HepG2 (cell line): Measurements from ENCODE around the gene BCAS3. TPM values are rescaled to one million over a fixed set of nuclear protein-coding genes. Genes with fewer than 3 reads are reported as not detected.

ENCODE experiments used
- ARID2 ChIP-seq: sonication (generic); formaldehyde crosslinking; IDR thresholded peaks from 2 replicates; pipeline ENCODE4 v1.8.1; 2022; ENCODE audit warnings: mild to moderate bottlenecking, missing genetic modification reagents, borderline replicate concordance
- ATF2 ChIP-seq: sonication (generic); formaldehyde crosslinking; IDR thresholded peaks from 2 replicates; pipeline ENCODE4 v1.4.0; 2020; ENCODE audit warnings: missing genetic modification reagents
- HOXA9 ChIP-seq: sonication (generic); formaldehyde crosslinking; IDR thresholded peaks from 2 replicates; pipeline ENCODE4 v1.8.1; 2022; ENCODE audit warnings: missing genetic modification reagents, mild to moderate bottlenecking, moderate library complexity, borderline replicate concordance
- LRRFIP1 ChIP-seq: sonication (generic); formaldehyde crosslinking; conservative IDR thresholded peaks from 2 replicates; pipeline ENCODE4 v1.4.0; 2020; ENCODE audit warnings: missing genetic modification reagents
- MZF1 ChIP-seq: sonication (generic); formaldehyde crosslinking; IDR thresholded peaks from 2 replicates; pipeline ENCODE4 v1.8.1; 2023; ENCODE audit warnings: mild to moderate bottlenecking, missing genetic modification reagents, borderline replicate concordance
- TBL1XR1 ChIP-seq: fragments of 150-350 bp; IDR thresholded peaks from 2 replicates; pipeline ENCODE4 v1.6.1; 2014; ENCODE audit warnings: borderline replicate concordance, low read length; ENCODE audit not compliant: partially characterized antibody
- ZMYM2 ChIP-seq: sonication (generic); formaldehyde crosslinking; IDR thresholded peaks from 2 replicates; pipeline ENCODE4 v1.8.0; 2022; ENCODE audit warnings: mild to moderate bottlenecking, missing genetic modification reagents
- ZNF567 ChIP-seq: sonication (generic); formaldehyde crosslinking; IDR thresholded peaks from 2 replicates; pipeline ENCODE4 v1.8.1; 2023; ENCODE audit warnings: mild to moderate bottlenecking, missing genetic modification reagents, borderline replicate concordance
- ZNF609 ChIP-seq: sonication (generic); formaldehyde crosslinking; IDR thresholded peaks from 2 replicates; pipeline ENCODE4 v1.4.0; 2020; ENCODE audit warnings: mild to moderate bottlenecking, missing genetic modification reagents, borderline replicate concordance
- ZNF747 ChIP-seq: sonication (generic); formaldehyde crosslinking; IDR thresholded peaks from 2 replicates; pipeline ENCODE4 v1.8.1; 2023; ENCODE audit warnings: missing genetic modification reagents, mild to moderate bottlenecking, borderline replicate concordance
- ZNF879 ChIP-seq: sonication (generic); formaldehyde crosslinking; IDR thresholded peaks from 2 replicates; pipeline ENCODE4 v1.8.1; 2023; ENCODE audit warnings: missing genetic modification reagents
- polyA plus RNA-seq, 8 experiments: library from polyadenylated mRNA; depleted of rRNA in 3 of 8; stranded (reverse) in 7 of 8; unstranded in 1 of 8; fragments of >200 nt; fragmentation: Illumina TruSeq in 4 of 8; extraction: Trizol in 4 of 8; gene quantifications; 2 replicates each; pipeline versions ENCODE4 v1.2.1 to v1.2.3, GENCODE V29; 2011 to 2016; ENCODE audit warnings: low read depth in 4 of 8, missing spikeins in 1 of 8, mixed read lengths in 1 of 8; ENCODE audit not compliant: insufficient read depth in 1 of 8
- total RNA-seq, 5 experiments: library from RNA; depleted of rRNA; stranded (reverse); fragments of >200 nt; fragmentation: Illumina TruSeq; extraction: Trizol; gene quantifications; 2 replicates each; pipeline ENCODE4 v1.2.3, GENCODE V29; 2016; ENCODE audit warnings: low read depth in 1 of 5
- TF ChIP-seq, protein P1 (sequence below): sonication (generic); formaldehyde crosslinking; IDR thresholded peaks from 2 replicates; pipeline ENCODE4 v1.9.0; 2021; ENCODE audit warnings: missing genetic modification reagents, borderline replicate concordance
- TF ChIP-seq, protein P2 (sequence below): sonication (generic); formaldehyde crosslinking; IDR thresholded peaks from 2 replicates; pipeline ENCODE4 v1.4.0; 2020; ENCODE audit warnings: mild to moderate bottlenecking, missing genetic modification reagents, borderline replicate concordance

The BCAS3 gene
- total and polyA plus RNA-seq, 2 of the 13 experiments (the other 11 are each of a cell fraction or from before 2014, with no cell fraction given): 10.7 to 11.2 TPM

GRCh38 chr17:61313461-61314326, 636.0 kb downstream of the BCAS3 start (continued):
- TF ChIP-seq, protein P1, sequence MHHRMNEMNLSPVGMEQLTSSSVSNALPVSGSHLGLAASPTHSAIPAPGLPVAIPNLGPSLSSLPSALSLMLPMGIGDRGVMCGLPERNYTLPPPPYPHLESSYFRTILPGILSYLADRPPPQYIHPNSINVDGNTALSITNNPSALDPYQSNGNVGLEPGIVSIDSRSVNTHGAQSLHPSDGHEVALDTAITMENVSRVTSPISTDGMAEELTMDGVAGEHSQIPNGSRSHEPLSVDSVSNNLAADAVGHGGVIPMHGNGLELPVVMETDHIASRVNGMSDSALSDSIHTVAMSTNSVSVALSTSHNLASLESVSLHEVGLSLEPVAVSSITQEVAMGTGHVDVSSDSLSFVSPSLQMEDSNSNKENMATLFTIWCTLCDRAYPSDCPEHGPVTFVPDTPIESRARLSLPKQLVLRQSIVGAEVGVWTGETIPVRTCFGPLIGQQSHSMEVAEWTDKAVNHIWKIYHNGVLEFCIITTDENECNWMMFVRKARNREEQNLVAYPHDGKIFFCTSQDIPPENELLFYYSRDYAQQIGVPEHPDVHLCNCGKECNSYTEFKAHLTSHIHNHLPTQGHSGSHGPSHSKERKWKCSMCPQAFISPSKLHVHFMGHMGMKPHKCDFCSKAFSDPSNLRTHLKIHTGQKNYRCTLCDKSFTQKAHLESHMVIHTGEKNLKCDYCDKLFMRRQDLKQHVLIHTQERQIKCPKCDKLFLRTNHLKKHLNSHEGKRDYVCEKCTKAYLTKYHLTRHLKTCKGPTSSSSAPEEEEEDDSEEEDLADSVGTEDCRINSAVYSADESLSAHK: no peak
- TF ChIP-seq ZMYM2 (CRISPR knock-in tag) (peak; percentile 47; the same call in 1 of the 2 replicates), HOXA9 (CRISPR knock-in tag) (no peak), ZNF609 (CRISPR knock-in tag) (no peak), ATF2 (CRISPR knock-in tag) (no peak), MZF1 (no peak), TBL1XR1 (no peak), ARID2 (CRISPR knock-in tag) (no peak), LRRFIP1 (CRISPR knock-in tag) (no peak), ZNF879 (CRISPR knock-in tag) (no peak), ZNF567 (CRISPR knock-in tag) (no peak), ZNF747 (CRISPR knock-in tag) (no peak)
- TF ChIP-seq, protein P2, sequence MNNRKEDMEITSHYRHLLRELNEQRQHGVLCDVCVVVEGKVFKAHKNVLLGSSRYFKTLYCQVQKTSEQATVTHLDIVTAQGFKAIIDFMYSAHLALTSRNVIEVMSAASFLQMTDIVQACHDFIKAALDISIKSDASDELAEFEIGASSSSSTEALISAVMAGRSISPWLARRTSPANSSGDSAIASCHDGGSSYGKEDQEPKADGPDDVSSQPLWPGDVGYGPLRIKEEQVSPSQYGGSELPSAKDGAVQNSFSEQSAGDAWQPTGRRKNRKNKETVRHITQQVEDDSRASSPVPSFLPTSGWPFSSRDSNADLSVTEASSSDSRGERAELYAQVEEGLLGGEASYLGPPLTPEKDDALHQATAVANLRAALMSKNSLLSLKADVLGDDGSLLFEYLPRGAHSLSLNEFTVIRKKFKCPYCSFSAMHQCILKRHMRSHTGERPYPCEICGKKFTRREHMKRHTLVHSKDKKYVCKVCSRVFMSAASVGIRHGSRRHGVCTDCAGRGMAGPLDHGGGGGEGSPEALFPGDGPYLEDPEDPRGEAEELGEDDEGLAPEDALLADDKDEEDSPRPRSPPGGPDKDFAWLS (CRISPR knock-in tag): no peak
